ENCODE results near the gene TBX20.
"Not testable (repeated sequence)": the region's sequence is repeated elsewhere in the genome, so short reads cannot be mapped to it uniquely, and the experiment has no call there.

The TBX20 gene

GRCh38 chr7:35255443-35256255 lies 1.7 kb upstream of the TBX20 start:
- DNase-seq (ENCODE audit: low read depth): no peak

GRCh38 chr7:35254496-35255442 lies 869 bp upstream of the TBX20 start:
- DNase-seq (ENCODE audit: low read depth): no peak

DNA sequence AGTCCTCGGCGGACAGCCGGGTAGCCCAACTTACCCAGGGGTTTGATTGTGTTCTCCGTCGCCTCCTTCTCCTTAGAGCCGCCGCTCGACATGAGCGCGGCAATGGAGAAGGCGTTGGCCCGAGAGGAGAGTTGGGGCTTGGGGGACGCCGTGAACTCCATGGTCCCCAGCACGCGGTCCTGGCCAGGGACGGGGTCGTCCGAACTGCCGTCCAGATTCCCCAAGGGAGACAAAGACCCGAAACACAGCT lies 515 bp downstream of the TBX20 start:
- no peak for DNase-seq (ENCODE audit: low read depth)

GRCh38 chr7:35252612-35253459 lies 1.1 kb downstream of the TBX20 start:
- DNase-seq (ENCODE audit: low read depth): no peak

DNA sequence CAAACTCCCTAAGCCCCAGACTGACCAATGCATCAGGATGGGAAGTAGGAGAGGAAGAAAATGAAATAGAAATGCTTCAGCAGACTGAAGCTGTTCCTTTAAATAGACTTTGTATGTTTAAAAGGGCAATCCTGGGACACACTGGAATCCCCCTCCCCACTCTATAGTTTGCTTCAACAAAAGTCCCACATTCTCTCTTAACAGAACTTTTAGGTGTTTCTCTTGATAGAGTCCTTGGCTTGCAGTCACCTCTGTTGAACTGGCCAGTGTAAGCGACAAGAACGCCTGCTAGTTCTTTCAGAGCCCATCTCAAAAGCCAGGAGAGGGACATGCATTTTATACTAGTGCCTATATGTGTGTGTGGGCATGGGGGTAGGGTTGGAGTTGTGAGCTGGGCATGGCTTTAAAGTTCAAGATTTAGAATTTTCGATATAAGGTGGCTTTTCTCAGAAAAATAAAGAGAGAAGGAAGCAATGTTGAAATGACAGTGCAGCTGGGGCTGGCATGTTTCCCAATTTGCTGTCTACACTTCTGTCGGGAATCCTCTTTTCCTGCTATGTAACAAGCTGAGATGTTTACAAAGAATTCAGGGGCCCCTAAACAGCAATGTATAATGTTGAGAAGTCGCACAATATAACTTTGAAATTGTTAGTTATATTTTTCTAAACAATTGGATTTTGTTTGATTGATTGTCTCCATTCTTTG lies 2.1 kb downstream of the TBX20 start:
- no peak for DNase-seq (ENCODE audit: low read depth)

- no peak for DNase-seq (ENCODE audit: low read depth)
Observed at GRCh38 chr7:35250941-35251340, 3.0 kb downstream of the TBX20 start.

- no peak for DNase-seq (ENCODE audit: low read depth)
Observed at GRCh38 chr7:35250452-35250851, 3.4 kb downstream of the TBX20 start.

- DNase-seq (ENCODE audit: low read depth): no peak
Observed at GRCh38 chr7:35249537-35249907, 4.4 kb downstream of the TBX20 start.

DNA sequence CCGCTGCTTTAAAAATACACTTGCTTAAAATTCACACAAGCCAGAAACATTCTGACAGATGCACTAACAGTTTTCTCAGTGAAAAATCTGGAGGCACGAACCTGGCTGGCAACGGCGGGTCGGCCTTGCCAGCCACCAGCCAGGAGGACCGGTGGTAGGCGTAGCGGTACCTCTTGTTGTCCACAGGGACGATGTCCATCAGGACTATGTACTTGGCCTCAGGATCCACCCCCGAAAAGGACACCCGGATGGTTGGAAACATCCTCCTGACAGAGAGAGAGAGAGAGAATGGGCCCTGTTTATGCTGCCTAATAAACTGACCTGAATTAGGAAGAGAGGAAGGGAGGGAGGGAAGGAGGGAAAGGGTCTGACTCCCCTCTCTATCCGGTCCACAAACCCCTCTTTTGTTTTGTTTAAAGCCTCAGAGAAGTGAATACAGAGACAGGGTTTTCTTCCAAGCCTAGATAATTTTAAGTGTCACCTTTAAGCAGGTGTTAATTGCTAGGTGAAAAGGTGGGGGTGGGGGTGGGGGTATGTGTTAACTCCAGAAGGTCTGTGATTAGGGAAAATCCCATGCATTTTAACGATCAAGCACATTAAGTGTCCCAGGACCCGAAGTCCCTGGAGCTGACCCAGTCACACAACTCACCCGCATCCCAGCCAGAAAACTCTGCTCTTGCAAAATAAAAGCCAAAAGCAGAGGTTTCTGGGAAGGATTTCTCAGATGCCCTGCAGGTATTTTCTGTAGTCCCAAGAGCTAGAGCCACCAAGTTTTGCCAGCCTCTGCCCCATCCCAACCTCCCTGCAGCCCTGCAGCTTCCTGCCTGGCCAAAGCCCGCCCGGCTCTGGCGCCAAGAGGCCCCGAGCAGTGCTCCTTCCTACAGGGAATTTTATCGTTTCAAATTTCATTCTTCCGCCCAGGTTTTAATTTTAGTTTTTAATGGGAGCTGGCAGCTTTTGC lies 5.0 kb downstream of the TBX20 start:
- DNase-seq (ENCODE audit: low read depth): no peak

- no peak for DNase-seq (ENCODE audit: low read depth)
Observed at GRCh38 chr7:35246819-35247218, 7.1 kb downstream of the TBX20 start.

- DNase-seq (ENCODE audit: low read depth): no peak
Observed at GRCh38 chr7:35241884-35242283, 12.0 kb downstream of the TBX20 start.

DNA sequence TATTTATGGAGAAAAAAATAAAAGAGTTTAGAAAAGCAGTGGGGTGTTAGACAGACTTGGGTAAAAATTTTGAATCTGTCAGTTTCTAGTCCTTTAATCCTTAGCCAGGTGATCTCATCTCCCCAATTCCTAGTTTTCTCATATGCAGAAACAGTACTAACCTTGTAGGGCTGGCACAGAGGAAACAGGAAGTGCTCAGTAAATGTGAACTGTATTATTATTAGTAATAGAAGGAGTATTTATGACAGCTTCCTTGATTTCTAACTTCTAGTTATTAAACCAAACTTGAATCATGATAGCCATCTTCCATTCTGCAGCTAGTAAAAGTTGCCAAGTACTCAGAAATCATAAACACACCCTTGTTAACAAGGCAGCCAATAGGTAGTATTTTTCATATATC lies 12.5 kb downstream of the TBX20 start:
- no peak for DNase-seq (ENCODE audit: low read depth)

DNA sequence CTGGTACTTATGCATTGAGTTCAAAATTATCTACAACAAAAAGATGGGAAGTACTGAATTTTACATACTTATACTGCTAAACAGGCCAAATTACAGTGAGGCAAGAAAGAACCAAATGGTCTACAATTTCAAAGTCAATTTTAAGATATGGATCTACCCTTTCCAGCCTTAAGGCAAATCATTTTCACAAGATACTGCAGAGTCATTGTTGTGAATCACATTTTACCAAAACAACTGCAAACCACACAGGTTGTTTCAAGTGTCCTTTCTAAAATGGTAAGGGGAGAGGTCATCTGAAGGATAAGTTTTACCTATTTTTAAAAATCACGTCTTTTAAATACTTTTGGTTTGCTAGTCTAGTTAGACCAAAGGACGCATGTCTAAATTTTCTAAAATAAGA lies 12.9 kb downstream of the TBX20 start:
- DNase-seq (ENCODE audit: low read depth): not testable (repeated sequence)

DNA sequence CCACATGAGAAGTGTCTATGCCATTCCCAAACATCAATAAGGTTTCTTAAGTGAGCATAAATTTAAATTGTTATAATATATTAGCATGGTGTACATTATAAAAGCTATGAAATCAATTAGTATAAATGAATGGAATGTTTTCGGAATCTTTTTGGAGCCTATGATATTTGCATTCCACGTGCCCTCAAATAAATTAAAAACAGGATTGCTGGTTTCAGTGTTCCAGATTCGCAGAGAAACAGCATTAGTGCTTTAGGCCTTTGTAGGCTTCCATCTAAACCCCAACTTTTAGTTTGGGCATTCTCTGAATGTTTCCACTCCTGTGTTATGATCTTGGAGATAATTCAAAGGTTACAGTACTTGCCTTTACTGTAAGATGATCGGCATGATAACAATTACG lies 15.4 kb downstream of the TBX20 start:
- DNase-seq (ENCODE audit: low read depth): not testable (repeated sequence)

GRCh38 chr7:35232994-35233393 lies 20.9 kb downstream of the TBX20 start:
- DNase-seq (ENCODE audit: low read depth): no peak

- DNase-seq (ENCODE audit: low read depth): not testable (repeated sequence)
Observed at GRCh38 chr7:35231221-35231620, 22.7 kb downstream of the TBX20 start.

GRCh38 chr7:35229116-35229780 lies 24.7 kb downstream of the TBX20 start:
- not testable (repeated sequence) for DNase-seq (ENCODE audit: low read depth)

GRCh38 chr7:35228496-35229051 lies 25.3 kb downstream of the TBX20 start:
- not testable (repeated sequence) for DNase-seq (ENCODE audit: low read depth)

- DNase-seq (ENCODE audit: low read depth): not testable (repeated sequence)
Observed at GRCh38 chr7:35227438-35227837, 26.5 kb downstream of the TBX20 start.

DNA sequence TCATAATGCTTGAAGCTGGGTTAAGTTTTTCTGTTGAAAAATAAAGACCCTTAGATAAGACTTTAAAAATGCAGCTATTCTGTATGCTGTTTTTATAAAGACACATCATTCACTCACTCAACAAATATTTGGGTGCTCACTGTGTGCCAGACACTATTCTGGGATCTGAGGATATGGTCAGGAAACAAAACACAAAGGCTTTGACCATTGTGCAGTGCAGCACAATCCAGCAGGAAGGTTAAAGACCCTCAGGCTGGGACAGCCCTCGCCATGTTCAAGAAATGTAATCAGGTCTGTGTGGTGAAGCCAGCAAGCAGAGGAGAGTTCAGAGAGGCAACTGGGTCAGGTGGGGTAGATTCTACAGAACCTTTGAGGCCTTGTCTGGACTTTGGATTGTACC lies 31.5 kb downstream of the TBX20 start:
- DNase-seq (ENCODE audit: low read depth): not testable (repeated sequence)
